MM.1S (cell line): ENCODE results near the gene EHBP1L1.

ENCODE experiments used
- DNase-seq: peaks from one replicate; pipeline ENCODE4 v3.0.0-alpha.2; 2015
- H2AFZ ChIP-seq: fragments of 300-600 bp; sonication (generic); 2 replicates; pipeline ENCODE4 v1.6.0; 2016; ENCODE audit warnings: antibody characterized with exemption, low read length
- H3F3A ChIP-seq: fragments of 300-600 bp; sonication (generic); 2 replicates; pipeline ENCODE4 v1.6.1; 2016; ENCODE audit warnings: mild to moderate bottlenecking, antibody characterized with exemption, low read length, moderate library complexity, mixed read lengths; ENCODE audit not compliant: insufficient read depth
- H3K27ac ChIP-seq: fragments of 300-600 bp; sonication (generic); 2 replicates; pipeline ENCODE4 v1.5.1; 2016; ENCODE audit warnings: mild to moderate bottlenecking, low read length
- H3K27me3 ChIP-seq: fragments of 300-600 bp; sonication (generic); replicated peaks from 2 replicates; pipeline ENCODE4 v1.6.0; 2016; ENCODE audit warnings: low read length; ENCODE audit not compliant: insufficient read depth
- H3K36me3 ChIP-seq: fragments of 300-600 bp; sonication (generic); replicated peaks from 2 replicates; pipeline ENCODE4 v1.6.1; 2016; ENCODE audit warnings: mild to moderate bottlenecking, low read length, mixed read lengths; ENCODE audit not compliant: insufficient read depth
- H3K4me1 ChIP-seq: fragments of 300-600 bp; sonication (generic); 2 replicates; pipeline ENCODE4 v1.6.1; 2016; ENCODE audit warnings: low read length, mixed read lengths
- H3K4me2 ChIP-seq: fragments of 300-600 bp; sonication (generic); 2 replicates; pipeline ENCODE4 v1.6.0; 2016; ENCODE audit warnings: low read depth, low read length
- H3K4me3 ChIP-seq: fragments of 300-600 bp; sonication (generic); 2 replicates; pipeline ENCODE4 v1.5.1; 2016; ENCODE audit warnings: low read length, mixed read lengths
- H3K79me2 ChIP-seq: fragments of 300-600 bp; sonication (generic); 2 replicates; pipeline ENCODE4 v1.6.1; 2016; ENCODE audit warnings: mixed run types, low read length, mixed read lengths
- H3K9ac ChIP-seq: fragments of 300-600 bp; sonication (generic); 2 replicates; pipeline ENCODE4 v1.6.1; 2016; ENCODE audit warnings: low read length, mixed read lengths
- H3K9me2 ChIP-seq: fragments of 300-600 bp; sonication (generic); replicated peaks from 2 replicates; pipeline ENCODE4 v1.6.1; 2016; ENCODE audit warnings: mild to moderate bottlenecking, low read length, mixed read lengths; ENCODE audit not compliant: insufficient read depth
- H3K9me3 ChIP-seq: fragments of 300-600 bp; sonication (generic); replicated peaks from 2 replicates; pipeline ENCODE4 v1.6.1; 2016; ENCODE audit warnings: mild to moderate bottlenecking, low read length, mixed read lengths; ENCODE audit not compliant: insufficient read depth
- H4K20me1 ChIP-seq: fragments of 300-600 bp; sonication (generic); 2 replicates; pipeline ENCODE4 v1.6.1; 2016; ENCODE audit warnings: mild to moderate bottlenecking, low read length, moderate library complexity, mixed read lengths; ENCODE audit not compliant: insufficient read depth
- EZH2 ChIP-seq: fragments of 300-600 bp; sonication (generic); optimal IDR thresholded peaks from 2 replicates; pipeline ENCODE3; 2017; ENCODE audit warnings: low read depth, mild to moderate bottlenecking, antibody characterized with exemption, low read length, mixed read lengths
- EZH2phosphoT487 ChIP-seq: fragments of 300-600 bp; sonication (generic); IDR thresholded peaks from 2 replicates; pipeline ENCODE4 v1.6.1; 2018; ENCODE audit warnings: antibody characterized with exemption, low read length
- TF ChIP-seq, protein P1 (sequence below): fragments of 300-600 bp; sonication (generic); IDR thresholded peaks from 2 replicates; pipeline ENCODE4 v1.5.1; 2016; ENCODE audit warnings: antibody characterized with exemption, low read length, mixed read lengths

EHBP1L1 gene

DNA sequence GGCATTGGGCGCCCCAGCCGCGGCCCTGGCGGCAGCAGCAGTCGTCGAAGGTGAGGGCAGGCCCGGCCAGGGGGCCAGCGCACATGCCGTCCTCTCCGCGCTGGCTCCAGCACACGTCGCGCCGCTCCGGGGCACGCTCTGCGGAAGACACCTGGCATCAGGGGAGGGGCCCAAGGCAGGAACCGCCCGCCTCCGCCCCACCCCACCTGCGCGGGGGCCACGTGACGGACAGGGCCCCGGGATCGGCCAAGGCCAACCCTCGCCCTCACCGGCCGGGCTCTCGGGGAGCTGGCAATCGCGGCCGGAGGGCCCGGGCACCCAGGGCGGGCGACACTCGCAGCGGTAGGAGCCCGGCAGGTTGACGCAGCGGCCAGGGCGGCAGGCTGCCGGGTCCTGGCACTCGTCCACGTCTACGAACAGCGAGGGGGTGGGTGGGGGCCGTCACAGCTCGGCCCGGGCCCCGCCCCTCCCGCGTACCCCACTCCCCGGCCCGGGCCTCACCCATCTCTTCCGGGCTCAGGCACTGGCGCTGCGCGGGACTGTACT, 36.0 kb upstream of the EHBP1L1 start:
- H3K9me3 ChIP-seq, result no peaks in the 10 kb centered on the region
- H4K20me1 ChIP-seq, result no peaks in the 10 kb centered on the region
- H3K27me3 ChIP-seq, result no peaks in the 10 kb centered on the region
- H3K79me2 ChIP-seq, result 0 out of 2 replicates have a peak, but pooled peaks cover 3% of the 10 kb centered on the region
- H3K4me2 ChIP-seq, result peak overlapping the region; percentile 86; the same call in 1 of the 2 replicates
- peak overlapping the region; percentile 49 for H3K9ac ChIP-seq
- H3K27ac ChIP-seq, result peak overlapping the region; percentile 76; the same call in 1 of the 2 replicates
- H3K9me2 ChIP-seq, result no peaks in the 10 kb centered on the region
- H3F3A ChIP-seq, result peaks cover 27% of the 10 kb centered on the region
- H3K36me3 ChIP-seq, result no peaks in the 10 kb centered on the region; the same call in 1 of the 2 replicates
- H2AFZ ChIP-seq, result peak overlapping the region; percentile 51
- peak overlapping the region; percentile 70 for H3K4me3 ChIP-seq
- peak; percentile 89 for DNase-seq
- TF ChIP-seq, protein P1, sequence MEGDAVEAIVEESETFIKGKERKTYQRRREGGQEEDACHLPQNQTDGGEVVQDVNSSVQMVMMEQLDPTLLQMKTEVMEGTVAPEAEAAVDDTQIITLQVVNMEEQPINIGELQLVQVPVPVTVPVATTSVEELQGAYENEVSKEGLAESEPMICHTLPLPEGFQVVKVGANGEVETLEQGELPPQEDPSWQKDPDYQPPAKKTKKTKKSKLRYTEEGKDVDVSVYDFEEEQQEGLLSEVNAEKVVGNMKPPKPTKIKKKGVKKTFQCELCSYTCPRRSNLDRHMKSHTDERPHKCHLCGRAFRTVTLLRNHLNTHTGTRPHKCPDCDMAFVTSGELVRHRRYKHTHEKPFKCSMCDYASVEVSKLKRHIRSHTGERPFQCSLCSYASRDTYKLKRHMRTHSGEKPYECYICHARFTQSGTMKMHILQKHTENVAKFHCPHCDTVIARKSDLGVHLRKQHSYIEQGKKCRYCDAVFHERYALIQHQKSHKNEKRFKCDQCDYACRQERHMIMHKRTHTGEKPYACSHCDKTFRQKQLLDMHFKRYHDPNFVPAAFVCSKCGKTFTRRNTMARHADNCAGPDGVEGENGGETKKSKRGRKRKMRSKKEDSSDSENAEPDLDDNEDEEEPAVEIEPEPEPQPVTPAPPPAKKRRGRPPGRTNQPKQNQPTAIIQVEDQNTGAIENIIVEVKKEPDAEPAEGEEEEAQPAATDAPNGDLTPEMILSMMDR, result no peak
- TF ChIP-seq EZH2phosphoT487 (no peak), EZH2 (no peak)
- H3K4me1 ChIP-seq, result peaks cover 15% of the 10 kb centered on the region

DNA sequence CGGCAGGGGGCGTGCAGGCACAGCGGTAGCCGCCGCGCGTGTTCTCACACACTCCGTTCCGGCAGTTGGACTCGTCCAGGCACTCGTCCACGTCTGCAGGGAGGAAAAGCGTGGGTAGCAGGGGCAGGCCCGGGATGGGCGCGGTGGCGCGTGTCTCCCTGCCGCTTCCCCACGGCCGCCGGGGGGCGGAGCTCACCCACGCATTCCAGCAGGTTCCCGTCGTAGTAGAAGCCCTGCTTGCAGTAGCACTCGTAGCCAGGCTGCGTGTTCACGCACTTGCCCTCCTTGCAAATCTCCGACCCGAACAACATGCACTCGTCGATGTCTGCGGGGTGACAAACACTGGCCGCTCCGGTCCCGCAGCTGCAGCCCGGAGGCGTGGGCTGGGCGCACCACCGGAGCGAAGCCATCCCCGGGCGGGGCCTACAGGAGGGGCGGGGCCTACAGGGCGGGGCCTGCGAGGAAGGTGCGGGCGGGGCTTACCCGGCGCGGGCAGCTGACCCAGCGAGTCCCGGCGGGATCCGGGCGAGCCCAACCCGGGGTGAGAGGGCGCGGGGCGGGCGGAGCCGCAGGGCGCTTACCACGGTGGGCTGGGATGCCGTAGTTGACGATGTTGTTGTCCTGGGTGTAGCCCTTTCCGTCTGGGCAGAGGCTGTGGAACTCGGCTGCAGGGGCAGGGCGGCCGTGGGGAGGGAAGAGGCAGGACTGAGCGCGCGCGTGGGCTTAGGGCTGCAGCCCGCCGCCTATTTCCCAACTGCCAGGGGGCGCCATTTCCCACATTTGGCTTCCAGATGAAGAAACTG, 35.4 kb upstream of the EHBP1L1 start:
- Histone ChIP-seq H3K36me3 (no peaks in the 10 kb centered on the region; the same call in 1 of the 2 replicates), H3K9me3 (no peaks in the 10 kb centered on the region), H3K4me3 (peak overlapping the region; percentile 70), H2AFZ (peak overlapping the region; percentile 77), H3F3A (peaks cover 27% of the 10 kb centered on the region), H3K4me2 (peak overlapping the region; percentile 86), H4K20me1 (no peaks in the 10 kb centered on the region), H3K79me2 (0 out of 2 replicates have a peak, but pooled peaks cover 3% of the 10 kb centered on the region), H3K4me1 (peaks cover 15% of the 10 kb centered on the region), H3K9ac (peak overlapping the region; percentile 56), H3K27me3 (no peaks in the 10 kb centered on the region), H3K27ac (peak overlapping the region; percentile 76; the same call in 1 of the 2 replicates), H3K9me2 (no peaks in the 10 kb centered on the region)
- peak; percentile 90 for DNase-seq
- TF ChIP-seq EZH2, result no peak
- TF ChIP-seq, protein P1, result peak; percentile 83

DNA sequence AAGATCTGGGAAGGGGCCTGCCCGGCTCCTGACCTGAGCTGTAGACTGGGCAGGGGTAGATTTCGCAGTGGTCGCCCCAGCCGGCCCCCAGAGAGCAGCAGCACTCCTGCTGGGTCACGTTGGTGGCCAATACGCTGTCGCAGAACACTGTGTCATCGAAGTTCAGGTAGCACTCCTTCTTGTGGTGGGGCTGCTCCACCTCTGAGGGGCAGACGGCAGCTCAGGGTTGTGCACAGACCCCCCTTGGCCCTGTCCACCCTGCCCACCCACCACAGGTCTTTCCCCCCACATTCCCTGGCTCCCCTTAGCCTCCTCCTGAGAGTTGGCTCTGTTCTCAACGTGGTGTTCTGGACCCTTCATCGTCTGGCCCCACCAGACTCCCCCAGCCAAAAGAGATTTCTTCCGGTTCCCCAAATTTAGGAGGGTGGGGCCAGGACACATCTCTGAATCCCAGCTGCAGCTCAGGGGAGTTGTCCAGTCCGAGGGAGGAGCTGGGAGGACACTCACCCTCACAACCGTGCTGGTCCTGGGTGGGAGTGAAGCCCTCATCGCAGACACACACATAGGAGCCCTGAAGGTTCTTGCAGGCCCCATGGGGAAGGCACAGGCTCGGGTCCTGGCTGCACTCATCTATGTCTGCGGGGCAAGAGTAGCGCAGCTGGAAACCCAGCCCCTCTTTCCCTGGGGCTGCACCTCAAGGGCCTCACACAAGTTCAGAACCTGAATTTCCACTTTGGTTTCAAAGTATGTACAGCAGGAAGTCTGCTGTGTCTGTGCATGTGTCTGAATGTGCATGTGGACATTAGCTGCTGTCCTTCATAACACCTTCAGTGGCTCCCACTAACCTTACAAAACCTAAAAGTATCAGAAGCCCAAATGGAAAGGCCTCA, 34.5 kb upstream of the EHBP1L1 start:
- no peak for TF ChIP-seq EZH2phosphoT487
- TF ChIP-seq, protein P1, result no peak
- TF ChIP-seq EZH2, result no peak
- peak overlapping the region; percentile 76; the same call in 1 of the 2 replicates for H3K27ac ChIP-seq
- peaks cover 22% of the 10 kb centered on the region for H3K4me1 ChIP-seq
- H3K27me3 ChIP-seq, result no peaks in the 10 kb centered on the region
- H3K4me3 ChIP-seq, result peak overlapping the region; percentile 70
- DNase-seq, result no peak
- no peaks in the 10 kb centered on the region; the same call in 1 of the 2 replicates for H3K36me3 ChIP-seq
- H3F3A ChIP-seq, result peaks cover 35% of the 10 kb centered on the region
- H3K9me3 ChIP-seq, result no peaks in the 10 kb centered on the region
- H3K4me2 ChIP-seq, result peak overlapping the region; percentile 86
- H3K9ac ChIP-seq, result peak overlapping the region; percentile 56; the same call in 1 of the 2 replicates
- H3K9me2 ChIP-seq, result no peaks in the 10 kb centered on the region
- peak overlapping the region; percentile 77; the same call in 1 of the 2 replicates for H2AFZ ChIP-seq
- no peaks in the 10 kb centered on the region for H4K20me1 ChIP-seq
- peaks cover 6% of the 10 kb centered on the region; the same call in 1 of the 2 replicates for H3K79me2 ChIP-seq
